Activated CD8-positive, alpha-beta memory T cell treated with anti-CD3 and anti-CD28 coated beads, Interleukin-2, amount 50 U/mL, for 24 hours (primary cell): Measurements from ENCODE around the gene ZNF236.

Experiments
- DNase-seq: peaks from one replicate; pipeline ENCODE4 v3.0.0-alpha.2; 2020; ENCODE audit errors: extremely low read depth

Gene ZNF236

DNA sequence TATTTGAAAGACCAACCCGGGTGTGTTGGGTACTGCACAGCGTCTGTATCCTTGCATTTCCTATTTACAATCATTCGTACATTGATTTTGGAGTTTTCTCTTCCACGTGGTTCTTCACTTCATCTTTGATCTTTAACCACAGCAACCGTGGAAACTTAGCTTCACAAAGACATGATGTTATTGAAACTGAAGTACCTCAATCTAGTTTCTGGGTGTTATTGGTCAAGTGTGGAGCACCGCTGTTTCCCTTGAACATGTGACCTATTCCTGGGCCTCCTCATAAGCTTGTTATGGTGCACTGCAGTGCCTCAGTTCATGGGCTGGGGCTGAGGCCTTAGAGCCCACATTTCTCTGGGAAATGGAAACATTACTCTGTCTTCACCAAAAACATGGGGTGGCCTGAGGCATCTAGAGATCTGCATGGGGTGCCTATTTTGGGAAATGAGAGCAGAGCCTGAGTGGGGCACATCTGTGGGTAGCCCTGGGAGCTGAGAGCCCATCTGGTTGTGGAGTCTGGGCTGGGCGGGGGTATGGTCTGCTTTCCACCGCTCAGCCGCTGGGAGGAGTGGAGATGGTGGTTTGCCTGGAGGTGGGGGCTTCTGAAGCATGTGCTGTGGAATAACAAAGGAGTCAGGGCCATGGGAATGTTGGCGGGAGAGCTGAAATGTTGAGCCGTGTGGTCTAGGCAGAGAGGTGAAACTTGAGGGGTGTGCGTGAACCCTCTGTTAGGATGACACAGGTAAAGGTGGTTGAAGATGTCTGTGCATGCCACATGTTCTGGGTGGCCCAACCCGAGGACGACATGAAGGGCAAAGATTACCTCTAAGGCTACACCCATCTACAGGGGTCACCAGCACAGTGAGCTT lies 37.4 kb downstream of the ZNF236 start:
- no peak for DNase-seq

DNA sequence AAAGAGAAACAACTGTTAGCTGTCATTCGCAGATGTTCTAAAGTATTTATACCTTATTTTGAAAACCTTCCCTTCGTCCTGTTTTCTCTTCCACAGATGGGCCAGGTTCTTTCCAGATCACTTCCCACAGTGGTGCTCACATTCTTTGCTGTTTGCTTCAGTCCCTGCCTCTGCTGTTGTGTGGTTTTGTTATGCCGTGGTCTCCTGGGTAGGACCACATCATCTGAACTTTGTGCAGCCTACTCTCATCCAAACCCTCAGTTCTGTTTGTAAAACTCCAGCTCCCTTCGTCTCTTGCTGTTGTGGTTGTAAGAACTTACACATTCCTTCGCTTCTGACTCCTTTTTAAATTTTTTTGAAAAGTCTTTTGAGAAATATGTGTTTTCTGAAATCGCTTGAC lies 38.1 kb downstream of the ZNF236 start:
- DNase-seq, result no peak

DNA sequence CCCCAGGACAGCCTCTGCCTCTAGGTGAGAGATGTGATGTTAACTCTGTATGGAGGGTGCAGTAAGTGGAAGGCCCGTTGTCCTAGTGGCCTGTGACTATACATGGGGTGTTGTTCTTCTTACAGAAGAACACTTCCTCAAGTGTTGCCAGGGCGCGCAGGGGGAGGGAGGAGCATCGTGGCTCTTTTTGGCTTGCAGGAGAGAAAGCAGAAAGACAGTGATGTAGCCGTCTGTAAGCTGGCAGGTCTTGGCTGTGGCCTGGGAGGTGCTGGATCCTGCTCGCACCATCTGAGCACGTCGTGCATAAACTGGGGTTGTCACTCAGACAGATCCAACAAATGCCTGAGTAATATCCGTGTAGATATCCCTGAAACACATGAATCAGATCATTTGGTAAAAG lies 44.3 kb downstream of the ZNF236 start:
- DNase-seq, result no peak

DNA sequence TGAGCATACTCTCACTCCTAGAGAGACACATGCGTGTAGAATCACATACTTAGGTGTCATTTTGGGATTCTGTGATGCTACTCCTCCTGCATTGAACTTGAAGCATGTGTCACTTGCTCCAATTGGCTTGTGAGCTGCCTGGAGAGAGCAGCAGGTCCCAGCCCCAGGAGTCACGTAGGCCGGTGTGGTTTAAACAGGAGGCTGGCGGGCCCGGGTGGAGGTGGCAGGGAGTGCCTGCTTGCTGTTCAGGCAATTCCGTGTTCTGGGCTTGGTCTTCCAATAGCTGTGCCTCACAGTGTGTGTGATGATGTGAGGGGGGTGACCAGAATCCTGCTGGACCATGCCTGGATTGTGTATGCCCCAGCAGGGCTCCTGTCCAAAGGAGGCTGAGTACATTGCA lies 51.0 kb downstream of the ZNF236 start:
- DNase-seq, result no peak

DNA sequence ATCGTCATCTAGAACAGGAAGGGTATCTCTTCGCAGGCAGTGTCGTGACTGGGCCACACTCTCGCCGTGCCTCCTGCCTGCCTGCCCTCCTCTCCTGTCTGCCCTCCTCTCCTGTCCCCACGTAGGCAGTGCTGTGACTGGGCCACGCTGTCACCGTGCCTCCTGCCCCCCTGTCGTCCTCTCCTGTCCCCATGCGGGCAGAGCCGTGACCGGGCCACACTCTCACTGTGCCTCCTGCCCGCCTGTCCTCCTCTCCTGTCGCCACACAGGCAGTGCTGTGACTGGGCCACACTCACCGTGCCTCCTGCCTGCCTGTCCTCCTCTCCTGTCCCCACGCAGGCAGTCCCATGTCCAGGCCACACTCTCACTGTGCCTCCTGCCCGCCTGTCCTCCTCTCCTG lies 51.4 kb downstream of the ZNF236 start:
- DNase-seq, result no peak

DNA sequence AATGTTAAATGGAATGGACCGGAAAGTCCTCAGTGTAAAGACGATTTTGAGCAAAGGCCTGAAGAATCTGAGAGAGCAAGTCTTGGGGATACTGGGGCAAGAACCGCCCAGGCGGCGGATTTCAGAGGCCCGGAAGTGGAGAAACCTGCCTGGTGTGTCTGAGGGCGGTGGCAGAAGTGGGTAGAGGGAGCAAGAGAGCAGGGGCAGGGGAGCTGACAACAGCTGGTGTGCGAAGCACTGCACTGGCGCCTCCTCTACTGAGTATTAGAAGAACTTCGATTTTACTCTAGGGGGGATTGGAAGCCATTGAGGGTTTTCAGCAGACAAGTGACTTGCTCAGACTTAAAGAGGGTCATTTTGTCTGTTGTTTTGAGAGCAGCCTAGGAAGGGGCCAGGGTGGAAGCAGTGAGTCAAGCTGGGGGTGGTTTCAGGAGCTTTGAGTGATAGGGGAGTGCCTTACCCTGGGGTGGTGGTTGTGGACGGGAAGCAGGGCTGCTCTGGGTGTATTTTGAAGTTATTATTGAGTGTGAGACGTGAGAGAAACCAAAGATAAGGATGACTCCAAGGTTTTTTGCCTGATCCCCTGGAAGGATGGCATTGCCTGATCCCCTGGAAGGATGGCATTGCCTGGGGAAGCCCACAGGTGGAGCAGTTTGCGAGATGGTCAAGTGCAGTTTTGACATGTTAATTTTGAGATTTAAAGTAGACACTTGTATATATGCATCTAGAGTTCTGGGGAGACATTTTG lies 52.5 kb downstream of the ZNF236 start:
- DNase-seq, result peak; percentile 10

DNA sequence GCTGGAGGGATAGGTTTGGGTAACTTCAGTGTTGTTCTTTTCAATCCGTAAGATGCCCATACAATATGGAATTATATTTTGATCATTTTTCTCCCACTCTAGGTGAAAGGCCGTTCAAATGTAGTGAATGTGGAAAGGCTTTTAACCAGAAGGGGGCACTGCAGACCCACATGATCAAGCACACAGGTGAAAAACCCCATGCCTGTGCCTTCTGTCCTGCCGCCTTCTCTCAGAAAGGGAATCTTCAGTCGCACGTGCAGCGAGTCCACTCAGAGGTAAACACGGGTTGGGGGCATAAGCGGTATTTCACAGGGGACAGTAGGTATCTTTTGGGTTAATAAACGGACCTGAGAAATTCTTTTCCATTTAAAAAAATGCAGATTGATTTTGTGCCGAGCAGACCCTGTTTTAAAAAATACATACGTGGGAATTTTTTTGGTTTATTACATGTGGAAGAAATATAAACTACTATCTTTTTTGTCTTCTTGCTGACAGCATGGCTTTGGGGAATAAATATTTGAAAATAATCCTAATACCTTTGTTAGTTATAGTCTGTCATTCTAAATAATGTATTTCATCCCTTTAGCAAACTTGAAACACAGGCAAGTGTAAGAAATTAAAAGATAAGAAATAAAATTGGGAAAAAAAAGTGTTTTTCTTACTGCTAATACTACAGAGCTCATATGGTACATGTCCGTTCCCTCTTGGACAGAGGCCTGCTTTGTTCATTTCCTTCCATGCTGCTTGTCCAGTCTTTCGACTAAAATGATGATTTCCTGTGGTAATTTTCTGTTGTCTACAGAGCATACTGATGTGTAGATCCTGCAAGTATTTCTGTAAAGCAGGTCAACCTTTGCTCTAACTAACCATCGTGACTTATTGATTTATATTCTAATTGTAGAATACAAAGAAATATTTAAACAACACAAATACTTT lies 53.3 kb downstream of the ZNF236 start:
- DNase-seq, result no peak

DNA sequence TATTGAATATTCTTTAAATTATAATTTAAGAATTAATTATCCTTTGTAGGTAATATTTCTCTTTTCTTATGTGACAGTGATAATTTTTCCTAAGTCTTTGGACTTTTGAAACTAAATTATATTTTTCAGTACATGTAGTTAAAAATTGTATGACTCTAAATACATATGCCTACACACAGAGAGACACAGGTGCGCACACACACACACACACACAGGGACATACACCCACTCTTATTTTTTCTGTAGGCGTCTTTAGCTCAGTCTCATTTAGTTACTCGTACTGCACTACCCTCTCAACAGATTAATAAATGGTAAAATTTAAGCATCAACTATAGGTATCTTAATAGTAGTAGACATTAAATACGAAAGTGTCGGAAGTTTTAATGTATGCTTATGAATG lies 56.1 kb downstream of the ZNF236 start:
- no peak for DNase-seq

DNA sequence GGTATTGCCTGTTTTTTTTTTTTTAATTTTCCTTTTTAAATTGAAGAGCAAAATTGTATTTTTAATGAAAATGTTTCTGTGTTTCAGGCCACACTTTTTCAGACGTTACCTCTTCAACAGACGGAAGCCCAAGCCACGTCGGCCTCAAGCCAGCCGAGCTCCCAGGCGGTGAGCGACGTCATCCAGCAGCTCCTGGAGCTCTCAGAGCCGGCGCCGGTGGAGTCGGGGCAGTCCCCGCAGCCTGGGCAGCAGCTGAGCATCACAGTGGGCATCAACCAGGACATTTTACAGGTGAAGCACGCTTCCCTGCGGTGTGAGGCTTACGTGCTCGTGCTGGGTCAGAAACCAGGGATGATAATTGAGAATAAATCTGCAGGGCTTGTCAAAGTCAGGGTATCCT lies 57.7 kb downstream of the ZNF236 start:
- DNase-seq, result no peak

DNA sequence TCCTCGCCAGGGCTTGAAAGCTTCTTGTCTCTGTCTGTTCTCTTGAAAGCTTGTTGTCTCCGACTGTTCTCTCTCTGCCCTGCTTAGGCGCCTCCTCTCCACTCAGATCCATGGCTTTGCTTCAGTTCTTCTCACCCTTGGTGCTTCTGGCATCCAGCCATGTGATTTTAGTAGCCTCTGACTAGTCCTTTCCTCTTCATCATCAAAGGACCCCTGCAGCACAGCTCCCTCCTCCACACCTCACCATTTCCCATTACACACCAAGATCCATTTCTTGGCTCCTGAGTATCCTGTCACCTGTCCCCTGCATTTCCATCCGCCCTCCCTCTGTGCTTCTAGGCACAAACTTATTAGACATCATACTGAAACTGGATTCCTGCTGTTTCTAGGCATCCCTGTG lies 59.4 kb downstream of the ZNF236 start:
- no peak for DNase-seq

DNA sequence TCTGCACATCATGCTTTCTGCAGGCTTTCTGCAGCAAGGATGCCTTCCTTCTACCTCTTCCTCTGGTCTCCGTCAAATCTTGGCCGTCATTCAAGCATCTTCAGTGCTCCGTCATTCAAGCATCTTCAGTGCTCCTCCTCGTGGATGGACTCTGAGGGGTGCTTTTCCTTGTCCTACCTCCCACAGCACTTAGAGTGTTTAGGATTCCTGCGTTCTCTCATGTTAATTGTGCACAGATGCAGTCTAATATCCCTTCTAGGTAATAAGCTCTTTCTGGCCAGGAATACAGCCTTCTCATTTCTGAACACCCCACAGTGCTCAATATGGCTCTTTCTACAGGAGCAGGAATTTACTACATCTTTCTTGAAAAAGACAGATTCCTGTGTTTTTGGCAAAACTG lies 59.8 kb downstream of the ZNF236 start:
- no peak for DNase-seq

DNA sequence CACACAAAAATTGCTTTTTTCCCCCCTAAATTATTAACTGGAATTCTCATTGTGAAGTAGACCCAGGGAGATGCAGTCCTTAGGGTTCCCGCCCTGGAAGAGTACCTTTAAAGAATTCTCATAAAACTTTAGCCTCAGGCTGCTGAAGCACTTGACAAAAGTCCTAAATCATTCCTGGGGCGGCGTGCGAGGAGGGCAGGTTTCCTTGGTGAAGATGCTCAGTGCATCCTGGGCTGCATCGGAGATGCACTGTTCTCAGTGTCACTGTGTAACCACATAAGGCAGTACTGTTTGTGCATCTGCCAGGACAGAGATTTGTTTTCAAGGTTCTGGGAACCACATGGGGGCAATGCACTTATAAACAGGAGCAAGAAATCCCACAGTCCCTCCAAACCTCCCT lies 62.6 kb downstream of the ZNF236 start:
- no peak for DNase-seq

DNA sequence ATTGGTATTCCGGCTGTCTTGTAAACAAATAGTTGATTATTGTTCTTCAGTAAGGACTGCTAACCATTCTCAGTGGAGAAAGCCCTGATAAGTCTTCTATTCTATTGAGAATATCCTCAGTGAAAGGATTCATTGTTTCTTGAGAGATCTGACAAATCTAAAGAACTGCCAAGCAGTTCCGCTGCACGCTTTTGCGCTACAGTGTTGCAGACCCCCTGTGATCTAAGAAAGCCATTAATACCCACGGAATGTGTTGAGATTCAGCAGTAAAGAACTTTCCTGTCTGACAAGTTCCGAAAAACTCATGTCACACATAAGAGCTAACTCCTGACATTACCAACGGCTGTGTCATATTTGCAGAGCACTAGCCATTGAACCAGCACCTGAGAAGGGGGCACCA lies 63.8 kb downstream of the ZNF236 start:
- DNase-seq, result no peak

DNA sequence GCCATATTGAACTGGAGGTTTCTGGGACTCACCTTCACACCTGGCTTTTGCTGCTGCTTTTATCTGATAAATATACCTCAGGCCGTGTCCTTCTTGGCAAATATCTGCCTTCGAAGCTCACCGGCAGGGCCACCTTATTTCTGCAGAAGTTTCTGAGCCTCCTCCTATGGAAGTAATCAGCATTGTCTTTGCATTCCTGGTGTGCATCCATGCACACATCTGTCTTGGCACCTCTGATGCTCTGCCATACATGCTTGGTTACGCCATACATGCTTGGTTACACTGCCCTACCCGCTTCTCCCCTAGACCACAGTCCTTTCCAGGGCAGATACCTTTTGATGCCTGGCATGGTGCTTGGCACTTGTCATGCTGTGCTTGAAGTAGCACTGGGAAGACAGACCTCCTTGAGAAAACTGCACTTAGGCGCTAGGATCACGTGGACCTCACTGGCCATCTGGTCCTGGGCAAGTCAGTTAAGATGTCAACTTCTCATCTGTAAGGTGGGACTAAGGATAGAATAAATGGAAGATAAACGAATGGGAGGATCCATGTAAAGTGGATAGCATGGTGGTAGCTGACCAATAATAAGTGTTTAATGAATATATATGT lies 66.8 kb downstream of the ZNF236 start:
- no peak for DNase-seq

DNA sequence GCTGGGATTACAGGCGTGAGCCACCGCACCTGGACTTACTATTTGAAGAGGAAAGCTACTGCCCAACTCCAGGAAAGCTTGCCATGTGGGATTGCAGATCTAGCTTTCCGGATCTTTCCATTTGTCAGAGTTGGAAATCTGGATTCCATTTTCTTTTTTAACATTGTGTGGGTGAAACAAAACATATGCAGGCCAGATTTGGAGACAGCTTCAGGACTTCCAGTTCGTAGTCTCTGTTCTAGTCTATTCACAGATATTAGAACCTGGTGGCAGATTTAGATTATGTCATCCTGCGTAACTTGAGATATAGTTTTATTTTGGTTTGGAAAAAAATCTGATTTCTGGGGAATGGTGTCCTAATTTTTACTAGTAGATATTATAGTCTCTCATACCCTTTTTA lies 70.5 kb downstream of the ZNF236 start:
- DNase-seq, result no peak

DNA sequence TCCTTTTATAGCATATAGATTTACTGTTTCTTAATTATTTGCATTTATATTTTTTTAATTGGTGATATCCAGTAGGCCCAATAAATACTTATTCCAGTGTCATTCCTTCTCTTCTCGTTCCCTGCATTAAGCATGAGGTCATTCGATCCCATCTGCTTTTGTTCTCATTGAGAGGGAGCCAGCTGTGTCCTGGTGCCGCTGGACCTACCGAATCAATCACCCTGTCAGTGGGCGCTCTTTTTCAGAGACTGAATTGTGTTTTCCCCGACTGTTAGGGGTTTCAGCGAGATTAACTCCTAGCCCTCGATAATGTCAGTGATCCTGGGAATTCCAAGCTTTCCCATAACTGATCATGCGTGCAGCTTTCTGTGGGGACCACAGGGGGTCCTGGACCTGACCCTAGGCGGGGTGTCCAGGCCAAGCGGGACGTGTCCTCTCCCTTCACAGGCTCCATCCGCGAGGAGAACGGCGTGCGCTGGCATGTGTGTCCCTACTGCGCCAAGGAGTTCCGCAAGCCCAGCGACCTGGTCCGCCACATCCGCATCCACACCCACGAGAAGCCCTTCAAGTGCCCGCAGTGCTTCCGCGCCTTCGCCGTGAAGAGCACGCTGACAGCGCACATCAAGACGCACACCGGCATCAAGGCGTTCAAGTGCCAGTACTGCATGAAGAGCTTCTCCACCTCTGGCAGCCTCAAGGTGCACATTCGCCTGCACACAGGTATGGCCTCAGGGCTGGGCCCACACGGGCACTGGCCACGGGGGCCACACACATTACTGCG lies 72.4 kb downstream of the ZNF236 start:
- DNase-seq, result no peak

DNA sequence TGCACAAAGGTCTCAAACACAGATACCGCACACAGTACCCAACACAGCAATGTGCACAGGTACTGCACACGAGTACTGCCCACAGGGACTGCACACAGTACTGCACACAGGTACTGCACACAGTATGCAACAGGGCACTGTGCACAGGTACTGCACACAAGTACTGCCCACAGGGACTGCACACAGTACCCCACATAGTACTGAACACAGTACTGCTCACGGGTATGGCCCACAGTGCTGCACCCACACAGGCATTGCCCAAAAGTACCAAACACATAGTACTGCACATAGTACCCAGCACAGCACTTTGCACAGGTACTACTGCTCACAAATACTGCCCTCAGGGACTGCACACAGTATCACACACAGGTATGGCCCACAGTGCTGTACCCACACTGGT lies 73.1 kb downstream of the ZNF236 start:
- no peak for DNase-seq

DNA sequence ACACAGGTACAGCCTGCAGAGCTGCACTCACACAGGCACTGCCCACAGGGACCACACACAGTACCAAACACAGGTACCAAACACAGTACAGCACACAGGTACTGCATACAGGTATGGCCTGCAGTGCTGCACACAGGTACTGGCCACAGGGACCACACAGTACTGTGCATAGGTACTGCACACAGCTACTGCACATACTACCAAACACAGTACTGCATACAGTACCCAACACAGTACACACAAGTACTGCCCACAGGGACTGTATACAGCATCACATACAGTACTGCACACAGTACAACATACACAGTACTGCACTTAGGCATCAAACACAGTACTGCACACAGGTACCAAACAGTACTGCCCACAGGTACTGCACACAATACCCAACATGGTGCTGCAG lies 74.3 kb downstream of the ZNF236 start:
- DNase-seq, result no peak

DNA sequence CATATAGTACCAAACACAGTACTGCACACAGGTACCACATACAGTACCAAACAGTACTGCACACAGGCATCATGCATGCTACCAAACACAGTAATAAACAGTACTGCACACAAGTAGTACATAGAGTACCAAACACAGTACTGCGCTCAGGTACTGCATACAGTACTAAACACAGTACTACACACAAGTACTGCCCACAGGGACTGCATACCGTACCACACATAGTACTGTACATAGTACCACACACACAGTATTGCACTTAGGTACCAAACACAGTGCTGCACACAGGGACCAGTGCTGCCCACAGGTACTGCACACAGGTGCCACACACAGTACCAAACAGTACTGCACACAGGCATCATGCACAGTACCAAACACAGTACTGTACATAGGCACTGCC lies 74.9 kb downstream of the ZNF236 start:
- no peak for DNase-seq

DNA sequence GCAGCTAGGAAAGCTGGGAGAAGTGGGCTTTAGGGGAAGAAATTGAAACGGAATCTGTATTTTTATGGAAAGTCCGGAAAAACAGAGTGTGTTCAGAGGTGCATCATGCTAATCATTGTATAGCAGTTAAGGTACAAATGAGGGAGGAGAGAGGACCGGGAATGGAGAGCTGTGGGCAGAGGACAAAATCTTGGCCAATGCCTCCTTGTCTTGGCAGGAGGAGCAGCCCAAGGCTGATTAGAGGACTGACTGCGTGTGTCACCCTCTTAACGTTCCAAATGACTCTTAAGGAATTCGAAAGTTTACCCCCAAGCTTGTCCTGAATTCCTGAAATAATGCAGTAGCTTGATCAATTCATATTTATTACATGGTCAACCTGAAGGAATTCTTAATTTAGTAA lies 81.0 kb downstream of the ZNF236 start:
- DNase-seq, result no peak

DNA sequence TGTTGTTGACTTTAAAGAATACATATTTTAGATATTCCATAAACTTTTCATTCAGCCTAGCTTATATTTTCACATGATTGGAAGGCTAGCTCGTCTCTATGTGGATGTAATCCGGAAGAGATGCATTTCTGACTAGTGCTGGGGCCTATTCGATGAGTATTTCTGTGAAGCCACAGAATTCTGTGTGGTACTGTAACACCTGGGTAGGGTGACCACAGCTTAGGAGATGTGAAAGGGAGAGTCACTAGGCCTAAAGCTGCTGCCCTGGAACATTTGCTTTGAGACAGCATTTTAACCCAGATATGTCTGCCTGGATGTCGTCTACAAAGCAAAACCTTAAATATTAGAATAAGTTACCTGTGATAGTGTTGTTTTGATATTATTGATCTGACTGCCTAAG lies 83.5 kb downstream of the ZNF236 start:
- DNase-seq, result no peak
